GM18505 (cell line): ENCODE measurements around the gene KCNN4.
"Not testable (repeated sequence)": the region's sequence is repeated elsewhere in the genome, so short reads cannot be mapped to it uniquely, and the experiment has no call there.

ENCODE experiments used
- ATAC-seq: cut with Tn5 transposase; IDR thresholded peaks from one replicate; pipeline ENCODE4 v1.9.1; 2021; ENCODE audit not compliant: unreplicated experiment
- POLR2A ChIP-seq: IDR thresholded peaks from 4 replicates; pipeline ENCODE4 v1.6.1; 2011; ENCODE audit warnings: borderline replicate concordance; ENCODE audit not compliant: insufficient read depth, insufficient read length; ENCODE audit errors: extremely low read depth

The KCNN4 gene

GRCh38 chr19:43807651-43808050 lies 26.9 kb upstream of the KCNN4 start:
- TF ChIP-seq POLR2A: no peak
- no peak for ATAC-seq

- ATAC-seq: no peak
- no peak for TF ChIP-seq POLR2A
Observed at GRCh38 chr19:43806848-43807247, 26.1 kb upstream of the KCNN4 start.

GRCh38 chr19:43806401-43806800 lies 25.6 kb upstream of the KCNN4 start:
- ATAC-seq: not testable (repeated sequence)

GRCh38 chr19:43804432-43804831 lies 23.7 kb upstream of the KCNN4 start:
- TF ChIP-seq POLR2A: no peak
- no peak for ATAC-seq

- ATAC-seq: no peak
- TF ChIP-seq POLR2A: no peak
Observed at GRCh38 chr19:43802216-43802951, 21.6 kb upstream of the KCNN4 start, which contains the start of gene LYPD5. TSS of gene LYPD5 (minus strand) at chr19:43802447. CDS start at chr19:43802380, 67 bp downstream.

GRCh38 chr19:43799502-43800142 lies 18.8 kb upstream of the KCNN4 start:
- no peak for TF ChIP-seq POLR2A

GRCh38 chr19:43798546-43799409 lies 18.0 kb upstream of the KCNN4 start:
- ATAC-seq: no peak
- no peak for TF ChIP-seq POLR2A

More at GRCh38 chr19:43799502-43800142, 18.8 kb upstream of the KCNN4 start:
- no peak for ATAC-seq

- no peak for ATAC-seq
- no peak for TF ChIP-seq POLR2A
Observed at GRCh38 chr19:43798026-43798545, 17.3 kb upstream of the KCNN4 start.

GRCh38 chr19:43797556-43797955 lies 16.8 kb upstream of the KCNN4 start:
- no peak for TF ChIP-seq POLR2A
- ATAC-seq: no peak

- ATAC-seq: no peak
- no peak for TF ChIP-seq POLR2A
Observed at GRCh38 chr19:43797118-43797517, 16.3 kb upstream of the KCNN4 start.

- ATAC-seq: no peak
- TF ChIP-seq POLR2A: no peak
Observed at GRCh38 chr19:43790587-43790986, 9.8 kb upstream of the KCNN4 start.

- ATAC-seq: no peak
- no peak for TF ChIP-seq POLR2A
Observed at GRCh38 chr19:43789029-43789428, 8.3 kb upstream of the KCNN4 start.

- ATAC-seq: no peak
- no peak for TF ChIP-seq POLR2A
Observed at GRCh38 chr19:43786665-43787064, 5.9 kb upstream of the KCNN4 start.
